ENCODE measurements around the gene TAMALIN.

Gene TAMALIN

GRCh38 chr12:52023976-52024688 is 17.4 kb downstream of the TAMALIN start:
- TF ChIP-seq CTCF (IDR thresholded peaks at IDR 0.05) = peak; percentile 82
- TF ChIP-seq ZFX (IDR thresholded peaks at IDR 0.05; ENCODE audit: borderline replicate concordance) = no peak
- peak overlapping the region; percentile 99 for H3K27ac ChIP-seq

GRCh38 chr12:52024845-52025230 is 18.1 kb downstream of the TAMALIN start:
- TF ChIP-seq ZFX (IDR thresholded peaks at IDR 0.05; ENCODE audit: borderline replicate concordance) (no peak), CTCF (IDR thresholded peaks at IDR 0.05) (no peak)
- peak overlapping the region; percentile 99 for H3K27ac ChIP-seq

- TF ChIP-seq CTCF (IDR thresholded peaks at IDR 0.05) (no peak), ZFX (IDR thresholded peaks at IDR 0.05; ENCODE audit: borderline replicate concordance) (no peak)
- peak overlapping the region; percentile 99 for H3K27ac ChIP-seq
These were observed 19.5 kb downstream of the TAMALIN start for GRCh38 chr12:52026263-52026662.

GRCh38 chr12:52027085-52027843 is 20.5 kb downstream of the TAMALIN start:
- H3K27ac ChIP-seq = no peak overlapping the region
- TF ChIP-seq ZFX (IDR thresholded peaks at IDR 0.05; ENCODE audit: borderline replicate concordance) = no peak
- no peak for TF ChIP-seq CTCF (IDR thresholded peaks at IDR 0.05)

GRCh38 chr12:52029685-52030084 is 22.9 kb downstream of the TAMALIN start:
- TF ChIP-seq ZFX (IDR thresholded peaks at IDR 0.05; ENCODE audit: borderline replicate concordance) = no peak
- no peak for TF ChIP-seq CTCF (IDR thresholded peaks at IDR 0.05)
- H3K27ac ChIP-seq = peak overlapping the region; percentile 28; the same call in 1 of the 2 replicates

- TF ChIP-seq CTCF (IDR thresholded peaks at IDR 0.05) = no peak
- no peak for TF ChIP-seq ZFX (IDR thresholded peaks at IDR 0.05; ENCODE audit: borderline replicate concordance)
- peak overlapping the region; percentile 72 for H3K27ac ChIP-seq
These were observed 25.7 kb downstream of the TAMALIN start for GRCh38 chr12:52032446-52032803.

Measured in 22Rv1 (cell line).